Memory B cell (primary cell): Measurements from ENCODE around the gene BCAR1.

ENCODE experiments used
- ATAC-seq: fragments of 150-1000 bp; cut with Tn5 transposase; 2 replicates; pipeline ENCODE4 v1.10.0; 2021; ENCODE audit warnings: low read depth, mild to moderate bottlenecking, moderate library complexity
- DNase-seq, 2 donors: peaks; one replicate each; pipeline ENCODE4 v3.0.0; 2022; ENCODE audit warnings: low spot score in 2 of 2
- H3K27ac Mint-ChIP-seq: one replicate; pipeline ENCODE4 v1.8.0; 2022; ENCODE audit warnings: mild to moderate bottlenecking, moderate library complexity, mixed read lengths
- H3K27me3 Mint-ChIP-seq: one replicate; pipeline ENCODE4 v1.8.0; 2022; ENCODE audit warnings: mixed read lengths
- H3K36me3 Mint-ChIP-seq: one replicate; pipeline ENCODE4 v1.8.0; 2022; ENCODE audit warnings: mild to moderate bottlenecking, mixed read lengths
- H3K4me1 Mint-ChIP-seq: one replicate; pipeline ENCODE4 v1.8.0; 2022; ENCODE audit warnings: mixed read lengths
- H3K4me3 Mint-ChIP-seq: one replicate; pipeline ENCODE4 v1.8.0; 2022; ENCODE audit warnings: mild to moderate bottlenecking, moderate library complexity, mixed read lengths
- H3K9me3 Mint-ChIP-seq: one replicate; pipeline ENCODE4 v1.8.0; 2022; ENCODE audit warnings: mixed read lengths

Gene BCAR1

DNA sequence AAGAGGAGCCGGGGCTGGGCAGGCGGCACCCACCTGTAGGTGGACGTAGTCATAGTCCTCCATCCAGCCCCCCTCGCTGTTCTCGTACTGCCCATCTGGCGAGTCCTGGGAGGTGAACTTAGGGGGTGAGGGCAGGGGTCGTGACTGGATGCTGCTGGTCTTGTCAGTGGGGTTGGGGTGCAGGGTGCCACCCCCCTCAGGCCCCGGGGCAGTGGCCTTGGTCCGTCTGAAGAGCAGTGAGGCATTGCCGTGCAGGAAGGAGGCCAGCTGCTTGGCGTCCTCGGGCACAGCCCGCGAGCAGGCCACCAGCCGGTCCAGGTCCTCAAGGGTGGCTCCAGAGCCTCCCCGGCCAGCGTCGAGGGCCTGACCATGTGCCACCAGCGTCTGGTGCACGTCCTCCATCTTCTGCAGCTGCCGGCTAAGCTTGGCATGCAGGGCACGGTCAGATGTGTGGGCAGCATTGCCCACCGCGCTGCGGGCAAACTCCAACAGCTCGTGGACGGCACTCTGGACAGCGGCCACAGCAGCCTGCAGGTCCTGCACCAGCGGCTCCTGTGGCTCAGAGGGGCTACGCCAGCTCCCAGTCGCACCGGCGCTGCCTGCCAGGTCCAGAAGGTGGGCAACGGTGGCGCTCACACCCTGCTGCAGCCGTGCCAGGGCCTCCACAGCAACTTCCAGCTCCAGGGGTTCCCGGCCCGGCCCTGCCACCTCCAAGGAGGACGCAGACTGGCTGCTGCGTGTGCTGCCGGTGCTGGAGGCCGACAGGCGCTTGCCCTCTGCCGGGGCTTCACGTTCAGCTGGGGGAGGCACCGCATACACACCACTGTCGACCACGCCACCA lies 16.3 kb downstream of the BCAR1 start:
- DNase-seq (no peak), ATAC-seq (no peak)
- peaks cover 27% of the 10 kb centered on the region for H3K27me3 Mint-ChIP-seq
- H3K36me3 Mint-ChIP-seq, result no peaks in the 10 kb centered on the region
- H3K27ac Mint-ChIP-seq, result no peak overlapping the region
- H3K4me3 Mint-ChIP-seq, result no peak overlapping the region
- no peaks in the 10 kb centered on the region for H3K9me3 Mint-ChIP-seq
- peaks cover 4% of the 10 kb centered on the region for H3K4me1 Mint-ChIP-seq

DNA sequence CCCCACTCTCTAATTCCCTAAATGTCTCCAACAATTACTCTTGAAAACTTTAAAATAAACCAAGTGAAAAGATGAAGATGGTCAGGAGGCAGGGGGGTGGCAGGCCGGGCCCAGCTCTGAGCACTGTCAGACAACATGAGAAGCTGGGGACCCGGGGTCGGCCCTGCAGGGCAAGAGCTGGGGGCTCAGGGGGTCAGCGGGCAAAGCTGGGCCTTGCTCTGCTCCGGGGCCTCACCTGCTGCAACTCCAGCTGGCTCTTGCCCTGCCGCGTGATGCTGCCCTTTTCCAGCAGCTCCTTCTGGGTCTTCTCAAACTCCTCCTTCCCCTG lies 17.8 kb downstream of the BCAR1 start:
- H3K4me1 Mint-ChIP-seq, result peaks cover 4% of the 10 kb centered on the region
- no peak overlapping the region for H3K4me3 Mint-ChIP-seq
- H3K27me3 Mint-ChIP-seq, result peaks cover 22% of the 10 kb centered on the region
- ATAC-seq (no peak), DNase-seq (no peak)
- H3K36me3 Mint-ChIP-seq, result no peaks in the 10 kb centered on the region
- no peaks in the 10 kb centered on the region for H3K9me3 Mint-ChIP-seq
- no peak overlapping the region for H3K27ac Mint-ChIP-seq

DNA sequence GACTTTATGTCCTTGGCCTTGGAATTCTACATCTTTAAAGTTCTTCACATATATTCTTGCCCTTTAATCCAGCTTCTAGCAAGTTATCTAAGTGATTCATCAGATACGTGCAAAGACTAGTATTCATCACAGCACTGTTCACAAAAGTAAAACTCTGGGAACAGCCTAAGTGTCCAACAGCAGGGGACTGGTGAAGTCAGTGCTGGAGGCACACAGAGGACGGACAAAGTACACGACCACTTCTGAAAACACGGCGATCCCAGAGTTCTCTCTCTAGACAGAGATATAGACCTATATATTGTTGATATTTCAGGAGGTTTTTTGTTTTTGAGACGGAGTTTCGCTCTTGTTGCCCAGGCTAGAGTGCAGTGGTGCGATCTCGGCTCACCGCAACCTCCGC lies 19.9 kb downstream of the BCAR1 start:
- DNase-seq (no peak), ATAC-seq (no peak)
- Mint-ChIP-seq H3K9me3 (no peaks in the 10 kb centered on the region), H3K27ac (no peak overlapping the region), H3K4me1 (peaks cover 4% of the 10 kb centered on the region), H3K27me3 (peaks cover 29% of the 10 kb centered on the region), H3K36me3 (no peaks in the 10 kb centered on the region), H3K4me3 (no peak overlapping the region)

DNA sequence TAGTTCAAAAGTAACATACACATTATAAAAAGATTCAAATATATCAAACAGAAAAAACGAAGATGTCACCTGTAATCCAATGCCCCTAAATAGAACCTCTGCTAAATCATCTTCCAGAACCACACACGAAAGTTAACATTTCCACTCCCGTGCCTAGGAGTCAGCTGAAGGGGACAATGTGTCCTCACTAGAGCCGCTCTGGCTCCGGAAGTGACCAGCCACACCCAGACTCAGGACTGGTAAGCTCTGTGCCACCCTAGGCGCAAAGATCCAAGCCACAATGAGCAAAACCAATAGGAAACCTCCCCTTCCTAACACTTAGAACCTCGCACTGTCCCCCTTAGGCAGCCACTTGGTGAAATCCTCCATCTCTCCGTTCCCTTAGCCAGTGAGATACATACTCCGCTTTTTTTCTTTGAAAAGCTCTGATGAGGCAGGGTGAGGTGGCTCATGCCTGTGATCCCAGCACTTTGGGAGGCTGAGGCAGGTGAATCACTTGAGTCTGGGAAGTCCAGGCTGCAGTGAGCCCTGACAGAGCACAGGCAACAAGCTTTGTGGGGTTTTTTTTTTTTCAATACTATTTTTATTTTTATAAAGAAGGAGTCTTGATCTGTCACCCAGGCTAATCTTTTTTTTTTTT lies 20.8 kb downstream of the BCAR1 start:
- no peaks in the 10 kb centered on the region for H3K36me3 Mint-ChIP-seq
- DNase-seq, result no peak
- H3K4me3 Mint-ChIP-seq, result no peak overlapping the region
- no peaks in the 10 kb centered on the region for H3K9me3 Mint-ChIP-seq
- H3K27me3 Mint-ChIP-seq, result peaks cover 26% of the 10 kb centered on the region
- ATAC-seq, result no peak
- H3K4me1 Mint-ChIP-seq, result peaks cover 4% of the 10 kb centered on the region
- H3K27ac Mint-ChIP-seq, result no peak overlapping the region

DNA sequence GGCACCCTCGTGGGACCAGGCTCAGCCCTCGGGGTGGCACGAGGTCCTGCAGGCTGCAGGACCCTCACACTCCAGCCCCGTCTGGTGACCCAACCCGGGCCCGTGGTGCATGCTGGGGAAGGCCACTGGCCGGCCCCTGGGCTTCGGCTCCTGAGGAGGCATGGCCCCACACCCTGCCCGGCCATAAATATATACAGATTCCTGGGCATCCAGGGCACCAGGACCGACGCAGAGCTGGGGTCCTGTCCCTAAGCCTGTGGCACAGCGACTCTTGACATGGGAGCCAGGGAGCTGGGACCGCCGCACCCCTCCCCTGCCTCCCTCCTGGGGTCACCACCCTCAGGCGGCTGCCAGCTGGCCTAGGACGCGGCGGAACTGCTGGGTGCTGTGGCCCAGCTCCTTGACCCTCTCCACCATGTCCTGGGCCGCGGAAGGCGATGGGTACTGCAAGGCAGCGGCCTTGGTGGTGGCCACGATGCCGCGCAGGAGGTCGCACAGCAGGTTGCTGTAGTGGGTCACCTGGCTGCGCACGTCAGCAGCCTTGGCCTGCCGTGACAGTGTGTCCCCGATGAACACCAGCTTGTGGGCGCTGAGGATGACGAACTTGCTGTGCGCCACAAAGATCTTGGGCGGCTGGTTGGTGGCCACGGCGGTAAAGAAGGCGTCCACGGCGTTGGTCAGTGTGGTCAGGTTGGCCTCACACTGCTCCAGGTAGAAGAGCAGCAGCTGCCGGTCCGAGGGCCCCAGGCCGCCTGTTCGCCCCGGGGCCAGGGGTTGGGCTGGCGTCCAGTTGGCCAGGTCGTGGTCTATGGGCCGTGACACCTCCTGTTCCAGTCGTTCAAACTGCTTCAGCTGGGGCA lies 22.0 kb downstream of the BCAR1 start:
- no peak for DNase-seq
- H3K36me3 Mint-ChIP-seq, result no peaks in the 10 kb centered on the region
- H3K4me1 Mint-ChIP-seq, result peaks cover 4% of the 10 kb centered on the region
- H3K9me3 Mint-ChIP-seq, result no peaks in the 10 kb centered on the region
- no peak overlapping the region for H3K27ac Mint-ChIP-seq
- no peak for ATAC-seq
- peaks cover 25% of the 10 kb centered on the region for H3K27me3 Mint-ChIP-seq
- H3K4me3 Mint-ChIP-seq, result no peak overlapping the region

DNA sequence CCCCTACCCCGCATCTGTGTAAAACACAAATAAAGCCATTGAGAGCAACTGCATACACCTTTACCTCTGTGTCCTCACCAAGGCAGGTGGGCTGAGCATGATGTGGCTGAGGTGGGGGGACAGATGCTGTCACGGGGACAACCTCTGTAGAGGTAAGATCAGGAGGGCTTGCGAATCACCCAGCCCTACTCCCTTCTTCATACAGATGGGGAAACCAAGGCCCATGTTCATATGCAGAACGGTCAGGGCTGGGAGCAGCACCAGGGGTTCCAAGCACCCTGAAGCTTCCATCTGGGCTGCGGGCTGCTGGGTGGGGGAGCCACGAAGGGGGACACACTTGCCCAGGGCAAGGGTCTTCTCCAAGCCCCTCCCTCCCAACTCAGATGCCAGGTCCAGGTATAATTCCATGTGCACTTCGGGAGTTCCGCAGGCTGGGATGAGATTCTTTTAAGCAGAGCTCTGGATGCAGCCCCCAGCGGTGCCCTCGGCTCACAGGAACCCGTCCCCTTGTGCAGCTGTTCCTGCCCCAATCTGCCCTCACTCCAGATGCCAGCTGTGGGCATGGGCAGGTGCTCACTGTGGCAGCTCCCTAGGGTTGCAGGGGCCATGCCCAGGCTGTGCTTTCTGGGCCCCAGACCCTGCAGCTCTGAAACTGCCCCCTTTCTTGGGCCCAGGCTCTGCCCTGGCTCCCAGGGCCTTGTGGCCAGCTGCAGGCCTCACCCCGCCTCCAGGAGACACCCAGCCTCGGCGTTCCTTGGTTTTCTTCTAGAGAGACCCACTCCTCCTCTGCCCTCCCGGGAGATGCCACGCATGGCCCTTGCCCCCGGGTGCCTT lies 23.1 kb downstream of the BCAR1 start:
- Mint-ChIP-seq H3K27ac (no peak overlapping the region), H3K36me3 (no peaks in the 10 kb centered on the region), H3K27me3 (peaks cover 22% of the 10 kb centered on the region), H3K4me3 (no peak overlapping the region), H3K9me3 (no peaks in the 10 kb centered on the region), H3K4me1 (no peaks in the 10 kb centered on the region)
- ATAC-seq (no peak), DNase-seq (no peak)

DNA sequence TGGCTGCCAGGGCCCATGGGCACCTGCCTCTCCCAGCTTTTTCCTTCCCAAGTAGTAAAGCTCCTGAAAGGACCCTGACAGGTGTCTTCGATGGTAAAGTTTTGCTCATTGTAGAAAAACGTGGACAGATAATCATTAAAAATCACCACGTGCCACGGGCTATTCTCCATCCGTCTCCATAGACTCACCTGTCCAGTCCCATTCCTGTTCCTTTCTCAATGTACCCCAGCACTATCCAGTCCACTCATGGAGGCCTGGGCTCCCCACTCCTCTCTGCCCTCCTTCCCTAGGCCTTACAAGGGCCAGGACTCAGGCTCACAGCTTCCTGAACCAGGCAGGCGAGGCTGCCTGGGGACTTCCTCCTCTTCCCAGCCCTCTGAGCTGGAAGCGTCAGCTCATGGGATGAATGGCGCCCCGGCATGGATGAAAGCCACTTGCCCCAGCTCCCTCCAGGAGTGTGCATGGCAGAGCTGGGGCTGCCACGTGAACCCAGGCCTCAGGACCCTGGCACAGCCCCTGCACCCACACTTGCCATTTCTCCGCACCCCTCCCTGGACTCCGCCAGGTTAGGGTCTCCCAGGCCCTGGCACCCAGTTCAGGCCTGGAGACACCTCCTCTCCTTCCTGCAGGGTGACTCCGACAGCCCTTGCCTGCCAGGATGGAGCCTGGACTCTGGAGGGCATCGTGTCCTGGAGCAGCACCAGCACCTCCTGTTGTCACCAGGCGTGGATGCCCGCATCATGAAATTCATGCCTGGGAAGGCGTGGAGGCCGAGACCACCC lies 23.9 kb downstream of the BCAR1 start:
- H3K27me3 Mint-ChIP-seq, result peaks cover 22% of the 10 kb centered on the region
- no peak for ATAC-seq
- H3K36me3 Mint-ChIP-seq, result no peaks in the 10 kb centered on the region
- H3K27ac Mint-ChIP-seq, result no peak overlapping the region
- H3K9me3 Mint-ChIP-seq, result no peaks in the 10 kb centered on the region
- no peaks in the 10 kb centered on the region for H3K4me1 Mint-ChIP-seq
- H3K4me3 Mint-ChIP-seq, result no peak overlapping the region
- no peak for DNase-seq

DNA sequence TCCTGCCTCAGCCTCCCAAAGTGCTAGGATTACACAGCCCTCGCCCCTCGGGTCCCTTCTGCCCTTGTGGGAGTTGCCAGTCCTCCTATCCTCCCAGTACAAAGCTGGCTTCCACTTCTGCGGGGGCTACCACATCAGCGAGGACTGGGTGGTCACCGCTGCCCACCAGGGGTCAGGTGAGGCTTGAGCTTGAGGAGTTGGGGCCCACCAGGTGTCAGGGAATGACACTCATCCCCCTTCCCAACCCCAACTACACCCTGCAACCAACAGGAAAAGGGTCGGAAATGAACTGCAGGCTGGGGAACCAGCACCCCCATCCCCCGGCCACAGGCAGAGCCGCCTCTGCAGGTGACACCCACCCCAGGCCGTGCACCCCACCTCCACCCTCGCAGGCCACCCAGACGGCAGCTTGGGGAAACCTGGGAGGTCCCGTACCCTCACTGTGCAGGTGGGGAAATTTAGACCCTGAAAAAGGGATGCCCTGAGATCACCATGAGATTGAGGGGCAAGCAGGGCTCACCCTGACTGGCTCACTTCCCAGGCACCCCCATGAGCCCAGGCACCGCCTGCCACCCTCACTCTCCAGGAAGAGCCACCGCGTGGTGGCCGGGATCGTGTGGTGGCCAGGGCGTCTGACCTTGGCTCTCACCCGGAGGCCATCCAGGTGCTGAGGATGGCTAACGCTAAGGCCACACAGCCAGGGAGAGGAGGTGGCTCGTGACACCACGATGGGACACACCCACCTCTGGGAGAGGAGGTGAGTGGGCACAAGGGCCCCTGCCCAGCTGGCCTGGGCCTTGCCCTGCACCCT lies 24.7 kb downstream of the BCAR1 start:
- ATAC-seq (no peak), DNase-seq (no peak)
- Mint-ChIP-seq H3K27me3 (peaks cover 24% of the 10 kb centered on the region), H3K4me1 (no peaks in the 10 kb centered on the region), H3K9me3 (no peaks in the 10 kb centered on the region), H3K4me3 (no peak overlapping the region), H3K27ac (no peak overlapping the region), H3K36me3 (no peaks in the 10 kb centered on the region)

DNA sequence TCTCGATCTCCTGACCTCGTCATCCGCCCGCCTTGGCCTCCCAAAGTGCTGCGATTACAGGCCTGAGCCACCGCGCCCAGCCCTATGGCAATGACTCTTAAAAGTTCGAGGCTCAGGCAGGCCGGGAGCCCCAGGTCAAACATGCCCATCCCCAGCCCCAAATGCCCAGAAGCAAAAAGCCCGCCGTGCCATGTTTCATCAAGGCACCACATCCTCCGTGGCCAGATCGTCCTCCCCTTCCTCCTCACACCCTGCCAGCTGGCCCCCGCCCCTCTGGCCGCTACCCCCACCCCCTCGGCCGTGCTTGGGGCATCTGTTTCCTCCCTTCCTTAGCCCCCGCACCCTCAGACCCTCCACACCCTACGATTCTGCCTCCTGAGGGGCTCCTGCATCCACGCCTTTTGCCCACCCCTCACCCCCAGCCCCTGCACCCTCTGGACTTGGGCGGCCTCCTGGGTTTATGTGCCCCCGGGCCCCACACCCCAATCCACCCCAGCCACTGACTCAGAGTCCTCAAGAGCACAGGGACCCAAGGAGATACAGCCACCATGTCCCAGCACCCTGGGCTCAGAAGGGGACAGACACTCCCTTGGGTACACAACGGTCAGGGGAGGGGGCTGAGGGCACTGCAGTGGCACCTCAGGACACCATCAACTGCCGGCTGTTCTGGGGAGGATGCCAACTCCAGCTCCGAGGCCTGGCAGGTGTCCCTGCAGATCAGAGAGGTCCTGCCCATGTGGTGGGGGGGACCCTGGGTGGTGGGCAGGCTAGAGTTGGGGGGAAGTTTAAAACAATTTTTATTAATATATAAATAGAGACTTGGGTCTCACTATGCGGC lies 25.5 kb downstream of the BCAR1 start:
- H3K9me3 Mint-ChIP-seq, result no peaks in the 10 kb centered on the region
- H3K36me3 Mint-ChIP-seq, result no peaks in the 10 kb centered on the region
- H3K4me1 Mint-ChIP-seq, result no peaks in the 10 kb centered on the region
- H3K4me3 Mint-ChIP-seq, result no peak overlapping the region
- H3K27me3 Mint-ChIP-seq, result peaks cover 20% of the 10 kb centered on the region
- DNase-seq, result no peak
- no peak for ATAC-seq
- no peak overlapping the region for H3K27ac Mint-ChIP-seq

DNA sequence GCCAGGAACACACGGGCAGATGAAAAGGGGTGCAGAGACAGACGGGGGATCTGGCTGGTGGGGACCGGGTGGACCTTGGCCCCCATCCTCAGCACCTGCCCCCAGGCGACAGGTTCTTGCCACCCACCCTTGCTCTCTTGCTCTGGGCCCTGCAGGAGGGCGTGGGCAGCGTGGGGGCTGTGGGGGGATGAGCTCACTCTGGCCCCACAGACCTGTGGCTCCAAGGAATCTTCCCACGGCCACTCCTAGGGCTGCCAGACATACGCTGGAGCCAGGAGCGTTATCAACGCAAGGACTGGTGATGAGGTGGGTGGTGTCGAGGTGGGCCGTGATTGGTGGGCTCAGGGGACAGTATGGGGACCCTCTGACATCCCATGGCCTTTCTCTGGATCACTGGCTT lies 26.3 kb downstream of the BCAR1 start:
- H3K4me3 Mint-ChIP-seq, result no peak overlapping the region
- H3K9me3 Mint-ChIP-seq, result no peaks in the 10 kb centered on the region
- no peaks in the 10 kb centered on the region for H3K36me3 Mint-ChIP-seq
- peaks cover 3% of the 10 kb centered on the region for H3K4me1 Mint-ChIP-seq
- H3K27ac Mint-ChIP-seq, result no peak overlapping the region
- no peak for ATAC-seq
- H3K27me3 Mint-ChIP-seq, result peaks cover 16% of the 10 kb centered on the region
- no peak for DNase-seq

DNA sequence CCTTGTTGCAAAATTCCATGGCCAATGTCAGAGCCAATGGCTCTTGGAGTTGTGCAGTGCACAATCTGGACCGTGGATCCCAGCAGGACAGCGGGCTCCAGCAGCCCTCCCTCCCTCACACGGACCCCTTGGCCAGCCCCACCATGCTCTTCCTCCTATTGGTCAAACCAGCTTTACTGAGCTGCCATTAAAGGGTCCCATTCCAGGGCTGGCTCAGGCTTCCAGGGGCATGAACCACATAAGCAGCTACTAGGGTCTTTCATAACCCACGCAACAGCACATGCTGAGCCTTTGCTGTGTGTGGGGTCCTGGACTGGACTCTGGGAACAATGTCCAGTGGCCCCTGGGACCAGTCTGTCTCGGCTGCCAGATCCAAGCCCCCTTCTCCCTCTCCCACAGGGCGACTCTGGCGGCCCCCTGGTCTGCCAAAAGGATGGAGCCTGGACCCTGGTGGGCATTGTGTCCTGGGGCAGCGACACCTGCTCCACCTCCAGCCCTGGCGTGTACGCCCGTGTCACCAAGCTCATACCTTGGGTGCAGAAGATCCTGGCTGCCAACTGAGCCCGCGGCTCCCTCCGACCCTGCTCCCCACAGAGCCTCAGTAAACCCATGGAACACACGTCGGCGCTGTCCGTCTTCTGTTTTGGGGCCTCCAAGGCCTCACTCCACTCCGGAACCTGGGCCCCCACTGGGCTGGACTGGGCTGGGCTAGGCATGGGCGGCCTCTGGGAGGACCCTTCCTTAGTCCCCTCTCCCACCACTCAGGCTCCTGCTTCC lies 26.9 kb downstream of the BCAR1 start:
- H3K27ac Mint-ChIP-seq, result no peak overlapping the region
- H3K36me3 Mint-ChIP-seq, result no peaks in the 10 kb centered on the region
- H3K9me3 Mint-ChIP-seq, result no peaks in the 10 kb centered on the region
- DNase-seq (no peak), ATAC-seq (no peak)
- H3K27me3 Mint-ChIP-seq, result peaks cover 16% of the 10 kb centered on the region
- H3K4me3 Mint-ChIP-seq, result no peak overlapping the region
- H3K4me1 Mint-ChIP-seq, result peaks cover 7% of the 10 kb centered on the region
